ENCODE measurements around the gene PIP5KL1.
A peak's percentile ranks its signal among the peaks of the same experiment; 100 is the strongest.

PIP5KL1 gene

GRCh38 chr9:127916720-127917581 is 13.6 kb downstream of the PIP5KL1 start, which contains the start of gene ST6GALNAC4:
ST6GALNAC4 (minus strand) TSS chr9:127917041; CDS start chr9:127916419, 622 bp downstream.
- TF ChIP-seq CTCF (IDR thresholded peaks at IDR 0.05; ENCODE audit: extremely low read depth, missing control alignments) = no peak
- DNase-seq (ENCODE audit: low spot score) = peak; percentile 99

GRCh38 chr9:127915801-127916719 is 14.5 kb downstream of the PIP5KL1 start:
- DNase-seq (ENCODE audit: low spot score) = no peak
- no peak for TF ChIP-seq CTCF (IDR thresholded peaks at IDR 0.05; ENCODE audit: extremely low read depth, missing control alignments)

GRCh38 chr9:127915325-127915752 is 15.2 kb downstream of the PIP5KL1 start:
- no peak for TF ChIP-seq CTCF (IDR thresholded peaks at IDR 0.05; ENCODE audit: extremely low read depth, missing control alignments)
- DNase-seq (ENCODE audit: low spot score) = no peak

- DNase-seq (ENCODE audit: low spot score) = no peak
- TF ChIP-seq CTCF (IDR thresholded peaks at IDR 0.05; ENCODE audit: extremely low read depth, missing control alignments) = no peak
Observed at GRCh38 chr9:127913682-127914081, 16.9 kb downstream of the PIP5KL1 start.

GRCh38 chr9:127912882-127913281 is 17.7 kb downstream of the PIP5KL1 start:
- TF ChIP-seq CTCF (IDR thresholded peaks at IDR 0.05; ENCODE audit: extremely low read depth, missing control alignments) = no peak
- no peak for DNase-seq (ENCODE audit: low spot score)

- TF ChIP-seq CTCF (IDR thresholded peaks at IDR 0.05; ENCODE audit: extremely low read depth, missing control alignments) = no peak
- DNase-seq (ENCODE audit: low spot score) = no peak
Observed at GRCh38 chr9:127912296-127912695, 18.3 kb downstream of the PIP5KL1 start.

Measured in GM20000 (cell line).